RKO (cell line): ENCODE measurements around the gene SLC43A3.

Source experiments
- DNase-seq: peaks from one replicate; pipeline ENCODE4 v3.0.0-alpha.2; 2016; ENCODE audit warnings: low spot score

SLC43A3 gene

DNA sequence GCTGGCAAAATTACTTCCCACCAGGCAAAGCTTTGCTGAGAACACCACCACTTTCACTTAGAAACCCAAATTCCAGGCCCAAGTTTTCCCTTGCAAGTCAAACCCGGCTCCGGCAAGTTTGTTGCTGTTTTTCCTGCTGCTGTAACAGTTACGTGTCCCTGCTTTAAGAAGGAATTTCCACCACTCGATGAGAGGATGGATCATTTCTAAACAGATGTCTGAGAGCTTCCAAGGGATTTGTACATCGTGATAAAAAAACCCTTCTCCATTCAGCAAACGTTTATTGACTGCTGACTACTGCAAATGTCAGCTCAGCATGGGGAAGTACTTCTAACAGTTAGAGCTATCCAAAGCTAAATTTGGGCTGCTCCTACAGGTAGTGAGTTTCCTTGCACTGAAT, 69.1 kb downstream of the SLC43A3 start:
- DNase-seq, result no peak

DNA sequence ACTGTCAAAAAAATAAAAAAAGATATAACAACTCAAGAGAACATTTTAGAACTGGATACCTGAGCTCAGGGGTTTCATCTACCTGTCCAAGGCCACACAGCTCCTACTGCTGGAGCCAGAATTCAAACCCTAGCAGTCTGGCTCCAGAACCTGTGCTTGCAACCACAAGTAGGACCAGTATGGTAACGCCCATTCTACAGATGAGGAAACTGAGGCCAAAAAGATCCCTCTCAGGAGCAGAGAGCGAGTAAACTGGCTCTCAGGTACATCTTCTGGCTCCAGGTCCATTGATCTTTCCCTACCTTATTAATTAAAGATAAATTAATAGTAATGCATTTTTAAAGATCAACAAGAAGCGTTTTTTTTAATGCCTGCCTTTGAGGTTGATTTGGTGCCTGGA, 69.6 kb downstream of the SLC43A3 start:
- DNase-seq, result no peak
